MG63 (cell line): Measurements from ENCODE around the gene C17orf75. TPM values are rescaled to one million over a fixed set of nuclear protein-coding genes. Genes with fewer than 3 reads are reported as not detected.

ENCODE experiments used
- DNase-seq: peaks from one replicate; pipeline ENCODE4 v3.0.0-alpha.2; 2020
- H3K27me3 ChIP-seq: fragments of 250-450 bp; sonication (Bioruptor Pico); 2 replicates; pipeline ENCODE4 v1.5.1; 2020; ENCODE audit warnings: mild to moderate bottlenecking, moderate library complexity
- H3K36me3 ChIP-seq: fragments of 250-450 bp; sonication (Bioruptor Pico); 2 replicates; pipeline ENCODE4 v1.5.1; 2020; ENCODE audit warnings: mild to moderate bottlenecking, moderate library complexity
- H3K4me3 ChIP-seq: fragments of 250-450 bp; sonication (Bioruptor Pico); 2 replicates; pipeline ENCODE4 v1.5.1; 2020; ENCODE audit warnings: mild to moderate bottlenecking, moderate library complexity
- H3K9me3 ChIP-seq: fragments of 250-450 bp; sonication (Bioruptor Pico); 2 replicates; pipeline ENCODE4 v1.5.1; 2020; ENCODE audit warnings: mild to moderate bottlenecking, moderate library complexity
- total RNA-seq: library from RNA; depleted of rRNA; stranded (reverse); fragments of >200 nt; shearing (Covaris generic); gene quantifications from 2 replicates; pipeline ENCODE4 v1.2.3, GENCODE V29; 2014; ENCODE audit warnings: low replicate concordance

The C17orf75 gene
- total RNA-seq, 1 experiment from 2014 or later = 35.4 TPM

DNA sequence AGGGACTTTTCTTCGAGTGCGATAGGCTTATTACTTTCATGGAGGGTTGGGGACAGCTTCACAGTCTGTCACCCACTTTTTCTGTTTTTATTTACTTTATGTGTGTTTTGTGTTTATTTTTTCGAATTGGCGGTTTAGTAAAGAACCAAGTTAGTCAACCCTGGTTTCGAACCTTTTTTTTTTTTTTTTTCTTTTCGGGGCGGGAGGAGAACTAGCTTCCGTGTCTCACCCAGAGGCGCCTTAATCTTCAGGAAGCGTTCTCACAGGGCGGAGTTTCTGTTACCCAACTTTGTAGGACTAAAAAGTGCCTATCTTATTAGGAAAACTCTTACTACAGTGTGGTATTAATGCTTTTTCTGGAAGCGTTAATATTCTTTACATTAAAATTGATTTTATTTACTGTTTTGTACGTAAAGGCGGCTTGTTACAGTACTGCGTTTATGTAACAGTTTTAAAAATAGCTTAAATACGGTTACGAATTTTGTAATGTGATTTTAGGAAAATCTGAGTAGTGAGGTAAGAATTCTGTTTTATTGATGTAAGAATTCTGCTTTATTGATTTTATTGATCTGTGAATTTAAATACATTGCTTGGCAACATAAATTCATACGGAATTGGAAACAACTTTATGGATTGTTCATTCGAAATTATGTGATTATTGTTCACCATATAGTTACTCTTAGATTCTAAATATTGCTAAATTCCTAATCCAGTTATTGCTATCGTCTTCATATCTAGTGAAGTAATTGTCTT, 8.9 kb upstream of the C17orf75 start:
- Histone ChIP-seq H3K9me3 (no peaks in the 10 kb centered on the region), H3K4me3 (peak overlapping the region; percentile 90), H3K27me3 (no peaks in the 10 kb centered on the region), H3K36me3 (peaks cover 49% of the 10 kb centered on the region)
- DNase-seq = peak; percentile 35

DNA sequence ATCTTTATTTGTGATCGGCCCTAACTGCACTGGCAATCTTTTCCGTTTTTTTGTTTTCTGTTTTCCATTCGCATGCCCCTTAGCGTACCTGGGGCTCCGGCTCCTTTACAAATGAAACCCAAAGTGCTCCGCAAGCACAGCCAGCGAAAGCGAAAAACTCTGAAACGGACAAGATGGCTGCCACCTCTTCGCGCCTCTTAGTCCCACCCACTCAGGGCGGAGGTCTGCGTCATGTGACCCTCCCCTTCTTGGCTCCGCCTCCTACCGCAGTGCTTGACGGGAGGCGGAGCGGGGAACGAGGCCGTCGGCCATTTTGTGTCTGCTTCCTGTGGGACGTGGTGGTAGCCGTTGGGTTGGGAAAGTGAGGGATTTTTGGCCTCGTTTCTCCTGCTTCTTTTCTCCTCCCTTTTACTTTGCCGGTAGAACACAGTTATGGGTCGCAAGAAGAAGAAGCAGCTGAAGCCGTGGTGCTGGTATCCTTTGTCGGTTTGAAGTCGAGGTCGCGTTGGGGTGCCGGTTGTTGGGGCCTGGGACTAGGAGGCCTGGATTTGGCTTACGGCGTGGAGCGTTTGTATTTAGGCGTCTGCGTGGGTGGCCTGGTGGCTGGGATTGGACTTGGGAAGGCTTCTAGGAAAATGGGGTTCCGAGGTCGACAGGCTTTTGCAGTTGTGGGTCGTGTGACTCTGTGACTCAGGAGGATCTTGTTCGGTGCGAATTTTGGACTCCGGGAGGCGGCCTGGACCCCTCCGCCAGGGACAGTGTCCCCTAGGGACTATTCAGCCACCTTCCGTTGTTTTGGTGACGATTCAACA, 8.1 kb upstream of the C17orf75 start, which contains the start of gene ZNF207:
TSS of gene ZNF207 (plus strand) at position 304 of the 812 bp plus-strand sequence. CDS start at position 433, 129 bp downstream.
- Histone ChIP-seq H3K4me3 (peak within 1 kb of the TSS; percentile 90), H3K27me3 (no peaks in the 10 kb centered on the region), H3K36me3 (peaks cover 42% of the 10 kb centered on the region), H3K9me3 (no peaks in the 10 kb centered on the region)
- DNase-seq = peak; percentile 94

DNA sequence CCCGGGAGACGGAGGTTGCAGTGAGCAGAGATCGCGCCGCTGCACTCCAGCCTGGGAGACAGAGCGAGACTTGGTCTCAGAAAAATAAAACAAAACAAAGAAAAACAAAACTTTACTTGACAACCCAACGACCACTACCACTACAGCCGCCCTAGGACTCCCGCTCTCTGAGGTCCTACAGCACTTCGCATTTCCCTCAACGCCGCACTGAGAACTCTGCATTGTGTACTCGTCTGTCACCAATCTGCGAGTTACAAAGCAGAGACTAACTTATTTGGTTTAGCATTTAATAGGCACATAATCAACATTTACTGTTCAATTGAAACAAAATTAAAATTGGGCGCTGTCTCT, 7.5 kb upstream of the C17orf75 start:
- Histone ChIP-seq H3K36me3 (peaks cover 36% of the 10 kb centered on the region), H3K27me3 (no peaks in the 10 kb centered on the region), H3K9me3 (no peaks in the 10 kb centered on the region), H3K4me3 (peak overlapping the region; percentile 90)
- DNase-seq = no peak

DNA sequence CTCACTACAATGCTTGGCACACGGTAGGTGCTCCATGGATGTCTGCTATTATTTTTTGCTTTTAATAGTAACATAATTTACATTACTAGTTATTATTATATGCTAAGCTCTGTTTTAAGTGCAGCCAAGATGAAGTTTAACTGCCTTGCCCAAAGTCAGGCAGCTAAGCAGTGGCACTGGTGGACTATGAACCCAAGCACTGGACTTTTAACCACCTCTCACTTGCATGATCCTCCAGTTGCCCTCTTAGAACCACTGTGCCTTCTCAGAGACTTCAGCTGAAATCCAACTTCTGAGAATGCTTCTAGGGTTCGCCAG, 6.5 kb upstream of the C17orf75 start:
- Histone ChIP-seq H3K36me3 (peaks cover 27% of the 10 kb centered on the region), H3K27me3 (no peaks in the 10 kb centered on the region), H3K9me3 (no peaks in the 10 kb centered on the region), H3K4me3 (no peak overlapping the region)
- DNase-seq = no peak

DNA sequence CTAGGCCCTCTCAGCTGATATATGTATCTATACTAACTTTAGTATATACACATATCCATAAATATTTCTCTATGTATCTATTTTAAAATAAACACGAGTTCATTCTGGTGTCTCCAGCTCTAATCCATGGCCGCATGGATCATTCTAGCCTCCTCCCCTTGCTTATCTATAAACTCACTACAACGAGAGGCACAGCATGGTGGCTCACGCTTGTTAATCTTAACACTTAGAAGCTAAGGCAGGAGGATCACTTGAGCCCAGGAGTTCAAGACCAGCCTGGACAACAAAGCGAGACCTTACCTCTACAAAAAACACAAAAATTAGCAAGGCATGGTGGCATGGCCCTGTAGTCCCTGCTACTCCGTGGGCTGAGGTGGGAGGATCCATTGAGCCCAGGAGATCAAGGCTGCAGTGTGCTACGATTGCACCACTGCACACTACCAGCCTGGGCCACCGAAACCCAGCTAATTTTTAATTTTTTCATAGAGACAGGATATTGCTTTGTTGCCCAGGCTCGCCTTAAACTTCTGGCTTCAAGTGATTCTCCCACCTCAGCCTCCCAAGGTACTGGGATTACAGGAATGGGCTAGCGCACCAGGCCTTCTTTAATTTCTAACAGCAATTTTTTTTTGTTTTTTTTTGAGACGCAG, 4.1 kb upstream of the C17orf75 start:
- Histone ChIP-seq H3K9me3 (no peaks in the 10 kb centered on the region), H3K36me3 (peaks cover 4% of the 10 kb centered on the region), H3K27me3 (no peaks in the 10 kb centered on the region), H3K4me3 (no peak overlapping the region)
- DNase-seq = no peak

DNA sequence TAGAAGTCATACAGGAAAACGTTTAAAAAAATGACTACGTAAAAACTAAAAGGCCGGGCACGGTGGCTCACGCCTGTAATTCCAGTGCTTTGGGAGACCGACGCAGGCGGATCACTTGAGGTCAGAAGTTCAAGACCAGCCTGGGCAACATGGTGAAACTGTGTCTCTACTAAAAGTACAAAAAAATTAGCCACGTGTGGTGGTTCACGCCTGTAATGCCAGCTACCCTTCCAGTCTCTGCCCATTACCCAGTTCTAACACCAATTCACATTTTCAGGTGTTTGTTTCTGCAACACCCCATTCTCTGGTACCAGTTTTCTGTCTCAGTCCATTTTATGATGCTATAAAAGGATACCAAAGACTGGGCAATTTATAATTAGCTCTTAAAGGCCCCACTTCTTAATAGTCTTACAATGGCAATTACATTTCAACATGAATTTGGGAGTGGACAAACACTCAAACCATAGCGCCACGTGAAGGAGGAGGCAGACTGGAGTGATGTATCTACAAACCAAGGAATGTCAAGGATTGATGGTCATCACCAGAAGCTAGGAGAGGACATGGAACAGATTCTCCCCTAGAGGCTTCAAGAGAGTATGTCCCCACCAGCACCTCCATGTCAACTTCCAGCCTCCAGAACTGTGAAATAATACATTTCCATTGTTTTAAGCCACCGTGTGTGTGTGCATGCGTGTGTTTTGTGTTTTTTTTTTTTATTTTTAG, 791 bp upstream of the C17orf75 start:
- peaks cover 20% of the 10 kb centered on the region for H3K36me3 ChIP-seq
- H3K4me3 ChIP-seq = peak overlapping the region; percentile 70
- no peaks in the 10 kb centered on the region for H3K27me3 ChIP-seq
- H3K9me3 ChIP-seq = no peaks in the 10 kb centered on the region
- no peak for DNase-seq

DNA sequence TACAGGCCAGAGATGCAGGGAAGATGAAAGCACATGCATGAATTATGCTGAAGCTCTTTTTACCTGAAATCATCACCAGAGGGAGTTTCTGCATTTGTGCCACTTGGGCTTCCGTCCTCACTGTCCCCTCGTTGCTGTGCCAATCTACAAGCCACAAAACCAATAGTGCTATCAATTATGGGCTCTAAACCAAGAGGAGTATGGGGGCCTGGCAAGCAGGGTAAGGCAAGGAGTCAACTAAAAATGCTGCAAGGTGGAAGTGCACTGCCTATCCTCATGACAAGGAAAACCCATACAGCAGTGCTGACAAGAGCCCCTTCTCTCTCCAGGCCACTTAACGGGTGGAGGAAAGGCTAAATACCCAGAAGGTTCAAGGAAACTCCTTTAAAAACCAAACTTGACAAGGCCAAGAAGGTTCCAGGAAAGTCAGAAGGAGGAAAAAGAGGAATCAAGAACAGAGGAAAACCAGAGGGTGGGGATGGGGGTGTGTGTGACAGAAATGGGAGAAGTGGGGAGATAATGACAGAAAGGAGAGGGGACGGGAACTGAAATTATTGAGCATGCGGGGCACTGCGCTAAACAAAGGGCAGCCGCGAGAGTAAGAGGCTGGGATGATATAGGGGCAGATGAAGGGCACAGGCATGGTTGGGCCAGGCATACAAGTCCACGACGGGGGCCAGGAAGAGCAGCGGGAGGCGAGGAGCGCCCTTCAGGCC, 674 bp downstream of the C17orf75 start:
- DNase-seq = no peak
- peak overlapping the region; percentile 70 for H3K4me3 ChIP-seq
- no peaks in the 10 kb centered on the region for H3K27me3 ChIP-seq
- H3K9me3 ChIP-seq = no peaks in the 10 kb centered on the region
- peaks cover 33% of the 10 kb centered on the region for H3K36me3 ChIP-seq

DNA sequence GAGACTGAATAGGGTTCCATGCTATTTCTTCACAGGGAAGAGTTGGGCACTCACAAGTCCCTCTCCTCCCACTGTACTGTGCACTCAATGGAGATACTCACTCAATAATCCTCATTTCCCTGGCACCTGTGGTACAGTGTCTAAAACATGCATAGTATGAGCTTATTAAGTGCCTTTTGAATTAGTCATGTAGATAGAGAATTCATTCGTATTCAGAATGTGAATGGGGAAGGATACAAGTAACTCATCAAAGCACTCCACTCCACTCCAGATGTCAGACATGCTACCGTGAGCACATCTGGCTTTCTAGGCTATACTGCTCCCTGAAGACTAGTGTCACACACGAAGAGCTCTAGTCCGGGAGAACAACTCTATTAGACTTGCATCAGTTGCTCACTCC, 6.3 kb downstream of the C17orf75 start:
- H3K36me3 ChIP-seq = peaks cover 61% of the 10 kb centered on the region
- H3K9me3 ChIP-seq = no peaks in the 10 kb centered on the region
- DNase-seq = no peak
- H3K4me3 ChIP-seq = no peak overlapping the region
- no peaks in the 10 kb centered on the region for H3K27me3 ChIP-seq

DNA sequence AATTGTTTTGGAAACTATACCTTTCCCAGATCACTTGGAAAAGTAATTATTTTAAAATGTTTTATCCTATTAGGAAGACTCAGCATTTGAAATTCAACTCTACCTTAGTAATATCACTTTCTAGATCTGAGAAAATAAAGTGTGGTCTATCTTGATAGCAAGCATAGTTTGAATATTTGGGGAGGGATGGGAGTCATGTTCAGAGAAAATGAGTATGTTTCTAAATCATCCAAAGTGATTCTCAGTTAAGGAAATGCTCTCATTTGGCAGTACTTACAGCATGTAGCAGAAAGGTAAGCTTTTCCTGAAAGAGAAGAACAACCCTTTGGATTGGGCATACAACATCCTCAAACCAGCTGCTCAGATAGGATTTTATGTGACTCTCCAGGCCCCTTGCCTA, 6.9 kb downstream of the C17orf75 start:
- H3K27me3 ChIP-seq = no peaks in the 10 kb centered on the region
- peaks cover 60% of the 10 kb centered on the region for H3K36me3 ChIP-seq
- no peak overlapping the region for H3K4me3 ChIP-seq
- no peak for DNase-seq
- H3K9me3 ChIP-seq = no peaks in the 10 kb centered on the region

DNA sequence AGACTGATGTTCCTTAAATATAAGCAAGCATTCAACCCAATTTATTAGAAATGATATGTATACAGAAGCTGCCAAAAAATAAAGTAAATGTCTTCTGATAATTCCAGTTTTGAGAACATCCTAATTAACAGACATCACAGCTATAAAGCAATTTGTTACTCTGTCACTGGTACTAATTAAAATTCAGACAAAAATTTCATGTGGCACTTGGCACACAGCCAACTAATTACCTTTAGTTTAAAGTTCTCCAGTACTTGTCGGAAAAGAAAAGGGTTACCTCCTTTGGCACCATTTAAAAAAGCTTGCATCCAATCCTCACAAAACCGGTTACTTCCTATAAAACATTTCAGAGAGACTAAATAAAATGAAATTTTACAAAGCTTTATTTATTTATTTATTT, 8.8 kb downstream of the C17orf75 start:
- Histone ChIP-seq H3K27me3 (no peaks in the 10 kb centered on the region), H3K9me3 (no peaks in the 10 kb centered on the region), H3K36me3 (peaks cover 46% of the 10 kb centered on the region), H3K4me3 (no peak overlapping the region)
- DNase-seq = no peak

DNA sequence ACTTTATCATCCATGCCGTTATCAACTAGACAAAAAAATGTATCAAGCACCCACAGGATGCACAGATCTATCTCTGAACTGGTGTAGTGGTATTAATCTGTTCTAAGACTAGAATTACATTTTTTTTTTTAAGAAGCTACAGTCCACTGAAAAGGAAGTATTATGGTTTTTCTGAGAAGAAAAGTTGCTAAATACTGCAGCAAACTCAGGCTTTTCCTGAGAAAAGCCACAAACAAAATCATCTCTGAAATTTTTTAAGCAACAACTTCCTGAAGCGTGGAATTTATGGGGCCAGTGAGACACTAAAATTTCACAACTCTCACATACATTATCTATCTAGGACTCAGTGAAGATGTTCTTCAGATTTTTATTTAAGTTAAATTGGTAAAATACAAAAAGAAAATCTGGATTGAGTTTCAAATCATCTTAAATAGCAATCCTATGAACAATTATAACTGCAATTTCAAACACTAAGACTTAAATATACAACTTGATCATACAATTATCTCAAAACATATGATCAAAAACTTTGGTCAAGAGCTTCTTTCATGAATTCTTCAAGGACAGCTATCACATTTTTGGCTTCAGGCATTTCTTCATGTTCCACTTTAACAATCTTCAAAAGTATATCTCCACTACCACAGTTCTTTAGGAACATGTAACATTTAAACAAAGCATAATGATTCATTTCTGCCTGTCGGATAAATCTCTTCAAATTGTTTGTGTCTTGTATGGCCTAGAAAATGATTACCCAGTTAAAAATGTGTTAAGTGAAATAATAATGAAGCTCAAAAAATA, 10.5 kb downstream of the C17orf75 start:
- Histone ChIP-seq H3K4me3 (no peak overlapping the region), H3K27me3 (no peaks in the 10 kb centered on the region), H3K9me3 (no peaks in the 10 kb centered on the region), H3K36me3 (peaks cover 30% of the 10 kb centered on the region)
- no peak for DNase-seq

DNA sequence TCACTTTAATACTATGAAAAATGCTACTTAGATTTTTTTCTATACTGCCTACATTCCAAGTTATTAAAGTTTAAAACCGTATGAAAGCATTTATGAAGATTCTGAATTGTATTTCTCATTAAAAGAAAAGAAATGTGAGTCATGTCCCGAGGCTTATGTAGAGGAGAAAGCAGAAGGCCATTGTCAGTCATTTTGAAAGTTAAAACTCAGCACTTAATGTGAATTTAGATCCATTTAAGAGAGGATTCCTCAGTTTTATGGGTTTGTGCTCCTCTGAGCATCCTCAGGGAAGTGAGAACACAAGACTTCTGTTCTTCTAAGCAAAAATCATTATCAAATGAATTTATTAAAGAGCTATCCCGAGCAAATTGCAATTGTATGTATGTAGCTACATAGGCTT, 11.8 kb downstream of the C17orf75 start:
- Histone ChIP-seq H3K4me3 (no peak overlapping the region), H3K9me3 (no peaks in the 10 kb centered on the region), H3K27me3 (no peaks in the 10 kb centered on the region), H3K36me3 (peaks cover 28% of the 10 kb centered on the region)
- no peak for DNase-seq

DNA sequence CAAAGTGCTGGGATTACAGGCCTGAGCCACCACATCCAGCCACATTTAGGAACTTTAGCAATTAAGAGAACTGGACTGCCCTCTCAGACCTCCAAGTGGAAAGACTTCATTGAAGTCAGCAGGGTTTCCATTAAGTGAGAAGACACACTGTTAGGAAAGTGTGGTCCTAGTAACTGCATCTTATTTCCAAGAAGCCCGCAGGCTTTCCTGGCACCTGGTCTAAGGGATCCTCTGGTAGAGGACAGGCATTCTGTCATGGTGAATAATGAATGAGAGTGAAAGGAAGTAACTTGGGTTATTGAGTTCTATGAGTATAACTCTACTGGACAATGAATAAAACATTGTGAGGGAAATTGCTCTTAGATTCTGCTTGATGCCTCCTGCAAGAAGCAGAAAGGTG, 14.1 kb downstream of the C17orf75 start:
- Histone ChIP-seq H3K36me3 (peaks cover 5% of the 10 kb centered on the region; the same call in 1 of the 2 replicates), H3K27me3 (no peaks in the 10 kb centered on the region), H3K9me3 (no peaks in the 10 kb centered on the region), H3K4me3 (no peak overlapping the region)
- DNase-seq = no peak

DNA sequence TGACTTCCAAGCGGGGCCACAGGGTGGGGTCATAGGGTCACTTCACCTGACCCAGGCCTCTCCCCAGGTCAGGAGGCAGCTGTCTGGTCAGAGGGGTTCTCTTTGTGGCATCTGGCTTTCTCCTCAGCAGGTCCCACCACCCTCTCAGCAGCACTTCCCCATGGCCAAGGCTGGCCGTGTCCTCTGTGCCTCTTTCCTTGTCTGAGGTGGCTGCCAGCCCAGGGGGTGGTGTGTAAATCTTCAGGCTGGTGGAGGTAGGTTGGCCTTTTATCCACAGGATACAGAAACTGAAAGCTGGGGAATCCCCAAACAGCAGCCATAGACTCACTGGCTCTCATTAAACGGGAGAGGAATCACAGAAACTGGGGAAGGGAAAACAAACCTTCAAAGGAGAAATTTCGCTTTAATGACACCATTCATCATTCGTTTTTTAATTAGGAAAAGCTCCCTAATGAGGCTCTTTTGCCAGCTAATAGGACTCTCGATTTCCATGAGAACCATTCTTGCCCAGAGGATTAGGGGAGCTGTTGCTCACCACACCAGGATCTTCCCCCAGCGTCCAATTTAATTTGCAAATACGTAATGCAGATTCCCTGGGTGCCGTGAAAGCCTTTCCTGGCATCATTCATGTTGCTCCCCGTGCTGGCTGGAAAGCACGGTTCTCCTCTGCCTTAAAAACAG, 18.0 kb downstream of the C17orf75 start:
- no peaks in the 10 kb centered on the region for H3K9me3 ChIP-seq
- DNase-seq = peak; percentile 24
- H3K27me3 ChIP-seq = no peaks in the 10 kb centered on the region
- no peaks in the 10 kb centered on the region for H3K36me3 ChIP-seq
- no peak overlapping the region for H3K4me3 ChIP-seq

DNA sequence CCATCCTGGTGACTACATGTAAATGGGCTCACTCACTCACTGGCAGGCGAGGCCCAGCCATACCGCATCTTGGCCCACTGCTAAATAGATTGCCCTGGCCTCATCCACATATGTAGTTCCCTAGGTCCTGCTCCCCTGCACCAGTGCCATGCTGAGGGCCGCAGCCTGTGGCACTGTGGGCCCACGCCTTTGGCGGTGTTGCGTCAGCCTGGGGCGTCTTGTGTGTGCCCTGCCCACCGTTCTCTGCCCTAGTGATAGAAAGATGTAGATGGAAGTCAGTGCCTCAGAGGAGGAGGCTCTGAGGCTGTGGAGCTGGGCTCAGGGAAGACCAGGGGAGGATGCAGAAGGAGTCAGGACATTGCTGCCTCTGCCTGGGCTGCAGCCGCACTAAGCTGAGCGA, 18.9 kb downstream of the C17orf75 start:
- no peak for DNase-seq
- no peaks in the 10 kb centered on the region for H3K27me3 ChIP-seq
- H3K36me3 ChIP-seq = no peaks in the 10 kb centered on the region

More for the DNA sequence above, 18.9 kb downstream of the C17orf75 start:
- Histone ChIP-seq H3K9me3 (no peaks in the 10 kb centered on the region), H3K4me3 (no peak overlapping the region)
